Eye (tissue), 1 donor: Measurements from ENCODE around the gene ADAM12.

Source experiments
- DNase-seq: peaks from one replicate; pipeline ENCODE4 v3.0.0-alpha.2; 2015

Gene ADAM12

GRCh38 chr10:126042354-126042753 is 345.9 kb downstream of the ADAM12 start:
- DNase-seq, result no peak

GRCh38 chr10:126041804-126042231 is 346.5 kb downstream of the ADAM12 start:
- DNase-seq, result peak; percentile 90

- peak; percentile 58 for DNase-seq
Measured at GRCh38 chr10:126041117-126041516, 347.2 kb downstream of the ADAM12 start.

GRCh38 chr10:126037946-126038345 is 350.3 kb downstream of the ADAM12 start:
- DNase-seq, result no peak

GRCh38 chr10:126036515-126036914 is 351.8 kb downstream of the ADAM12 start:
- DNase-seq, result no peak

- DNase-seq, result no peak
Measured at GRCh38 chr10:126034586-126034985, 353.7 kb downstream of the ADAM12 start.

GRCh38 chr10:126029999-126030398 is 358.3 kb downstream of the ADAM12 start:
- no peak for DNase-seq

- no peak for DNase-seq
Measured at GRCh38 chr10:126027692-126028091, 360.6 kb downstream of the ADAM12 start.

GRCh38 chr10:126022841-126023240 is 365.4 kb downstream of the ADAM12 start:
- no peak for DNase-seq

- DNase-seq, result no peak
Measured at GRCh38 chr10:126021833-126022500, 366.3 kb downstream of the ADAM12 start.

- no peak for DNase-seq
Measured at GRCh38 chr10:126017961-126018560, 370.2 kb downstream of the ADAM12 start.

GRCh38 chr10:126016882-126017281 is 371.4 kb downstream of the ADAM12 start:
- no peak for DNase-seq

- no peak for DNase-seq
Measured at GRCh38 chr10:126016156-126016805, 372.0 kb downstream of the ADAM12 start.

- peak; percentile 33 for DNase-seq
Measured at GRCh38 chr10:126015413-126015812, 372.9 kb downstream of the ADAM12 start.

GRCh38 chr10:126014309-126014708 is 374.0 kb downstream of the ADAM12 start:
- DNase-seq, result peak; percentile 45

- no peak for DNase-seq
Measured at GRCh38 chr10:126013489-126014281, 374.6 kb downstream of the ADAM12 start.

GRCh38 chr10:126012485-126012884 is 375.8 kb downstream of the ADAM12 start:
- DNase-seq, result no peak

GRCh38 chr10:126011995-126012394 is 376.3 kb downstream of the ADAM12 start:
- no peak for DNase-seq

- peak; percentile 30 for DNase-seq
Measured at GRCh38 chr10:126009650-126010049, 378.6 kb downstream of the ADAM12 start.

GRCh38 chr10:126006906-126007305 is 381.4 kb downstream of the ADAM12 start:
- DNase-seq, result no peak

- DNase-seq, result no peak
Measured at GRCh38 chr10:126006264-126006663, 382.0 kb downstream of the ADAM12 start.

GRCh38 chr10:126004752-126005151 is 383.5 kb downstream of the ADAM12 start:
- no peak for DNase-seq

- DNase-seq, result no peak
Measured at GRCh38 chr10:126001576-126001975, 386.7 kb downstream of the ADAM12 start.
